ENCODE data around the gene ARID1A. TPM values are rescaled to one million over a fixed set of nuclear protein-coding genes. Genes with fewer than 3 reads are reported as not detected.

Gene ARID1A
- total and polyA plus RNA-seq, 9 of the 15 experiments (the other 6 are each of a cell fraction or from before 2014, with no cell fraction given) = 8.3 to 88.3 (median 22.5) TPM

GRCh38 chr1:26731233-26731902 is 35.6 kb downstream of the ARID1A start:
- TF ChIP-seq POLR2A (conservative IDR thresholded peaks at IDR 0.05) (peak; percentile 48), RBM22 (IDR thresholded peaks at IDR 0.05; ENCODE audit: low read depth, low read length, poor library complexity, severe bottlenecking) (peak; percentile 35), POLR2B (IDR thresholded peaks at IDR 0.05; ENCODE audit: low read depth, partially characterized antibody) (peak; percentile 44), TEAD4 (IDR thresholded peaks at IDR 0.05; ENCODE audit: low read length) (no peak), TEAD4 (CRISPR knock-in tag; IDR thresholded peaks at IDR 0.05; ENCODE audit: borderline replicate concordance) (peak; percentile 40; the same call in 1 of the 2 replicates), POLR2G (IDR thresholded peaks at IDR 0.05; ENCODE audit: low read depth, low read length) (peak; percentile 53), USF1 (CRISPR knock-in tag; IDR thresholded peaks at IDR 0.05) (0 out of 2 replicates have a peak, but pooled peaks have one; percentile 14), ZNF280A (IDR thresholded peaks at IDR 0.05; ENCODE audit: low read depth, partially characterized antibody) (no peak), MAX (CRISPR knock-in tag; IDR thresholded peaks at IDR 0.05) (peak; percentile 29; the same call in 1 of the 2 replicates), ZNF830 (CRISPR knock-in tag; IDR thresholded peaks at IDR 0.05) (no peak), TAF15 (IDR thresholded peaks at IDR 0.05; ENCODE audit: low read depth, low read length) (0 out of 2 replicates have a peak, but pooled peaks have one; percentile 70), AFF4 (CRISPR knock-in tag; IDR thresholded peaks at IDR 0.05) (no peak), POLR2AphosphoS5 (IDR thresholded peaks at IDR 0.05; ENCODE audit: control insufficient read depth, insufficient read depth, low read depth, low read length) (peak; percentile 10; the same call in 1 of the 2 replicates), ZFPM2 (CRISPR knock-in tag; IDR thresholded peaks at IDR 0.05) (no peak), HLTF (IDR thresholded peaks at IDR 0.05) (no peak), SUPT5H (IDR thresholded peaks at IDR 0.05) (0 out of 2 replicates have a peak, but pooled peaks have one; percentile 39)
- no peak for FAIRE-seq

More at GRCh38 chr1:26731233-26731902, 35.6 kb downstream of the ARID1A start:
- WGBS (ENCODE audit: insufficient coverage, low coverage, missing lambda C conversion rate) = 92% methylated on average over 11 of the region's 11 CpGs
- H3K9me1 ChIP-seq (ENCODE audit: control insufficient read depth, insufficient read depth, low read length) = peaks cover 8% of the 10 kb centered on the region
- no peaks in the 10 kb centered on the region for H3K9me3 ChIP-seq (replicated peaks; ENCODE audit: control insufficient read depth, insufficient read depth, low read depth, low read length)
- no peak for ATAC-seq
- intact Hi-C loops (cut with micrococcal nuclease) (no loop called here), in situ Hi-C loops (cut with MboI) (no loop called here)
- H3K9ac ChIP-seq (ENCODE audit: insufficient read depth in 1 of 2, low read depth in 2 of 2, low read length in 2 of 2) = peak overlapping the region in 1 of 2 experiments; percentile 51; a peak in 2 of 4 replicates
- no peaks in the 10 kb centered on the region for H3K27me3 ChIP-seq (ENCODE audit: control insufficient read depth in 2 of 2, insufficient read depth in 2 of 2, low read length in 2 of 2)
- peaks cover 86% of the 10 kb centered on the region for H3K79me2 ChIP-seq (ENCODE audit: control insufficient read depth, insufficient read depth, low read length)
- no TSS peak for BruUV-seq (replicated peaks)
- no peak overlapping the region for H2AFZ ChIP-seq (ENCODE audit: low read depth, low read length)
- no peak overlapping the region for H3K4me2 ChIP-seq (ENCODE audit: insufficient read depth, low read length)
- H4K20me1 ChIP-seq (replicated peaks; ENCODE audit: control insufficient read depth, insufficient read depth, low read length) = peaks cover 8% of the 10 kb centered on the region; the same call in 1 of the 2 replicates
- H3K4me1 ChIP-seq (replicated peaks in 1 of 2; ENCODE audit: control insufficient read depth in 2 of 2, insufficient read depth in 2 of 2, low read length in 2 of 2) = peaks cover 6% of the 10 kb centered on the region in 2 experiments; a peak in 2 of 5 replicates
- ChIA-PET POLR2A (interaction anchor here (0.6 to 14.8 kb wide), 7 partner anchors 9 to 592 kb away, joined by 3 to 301 read pairs (median 3); partner anchors contain the start of gene ARID1A), CTCF (ENCODE audit: low intra/inter-chr PET ratio) (no interaction called here)
- H3K4me3 ChIP-seq = no peak overlapping the region
- no peak overlapping the region for H3K27ac ChIP-seq (ENCODE audit: extremely low read depth, low read depth, low read length)
- no peak for DNase-seq (ENCODE audit: extremely low read depth in 1 of 4, low spot score in 3 of 4)
- peaks cover 92% of the 10 kb centered on the region for H3K36me3 ChIP-seq (ENCODE audit: control insufficient read depth, insufficient read depth, low read length)

Data from K562 (cell line).